NCI-H69 (cell line): ENCODE measurements around the gene EIF4H.
"Not testable (repeated sequence)": the region's sequence is repeated elsewhere in the genome, so short reads cannot be mapped to it uniquely, and the experiment has no call there.

Experiments used
- DNase-seq: peaks from one replicate; lab custom pipeline; 2025; lab: John Stamatoyannopoulos, UW

Gene EIF4H

GRCh38 chr7:74199551-74200355 lies 25.6 kb downstream of the EIF4H start:
- no peak for DNase-seq

- DNase-seq, result no peak
These were observed 28.8 kb downstream of the EIF4H start for GRCh38 chr7:74202841-74203556.

DNA sequence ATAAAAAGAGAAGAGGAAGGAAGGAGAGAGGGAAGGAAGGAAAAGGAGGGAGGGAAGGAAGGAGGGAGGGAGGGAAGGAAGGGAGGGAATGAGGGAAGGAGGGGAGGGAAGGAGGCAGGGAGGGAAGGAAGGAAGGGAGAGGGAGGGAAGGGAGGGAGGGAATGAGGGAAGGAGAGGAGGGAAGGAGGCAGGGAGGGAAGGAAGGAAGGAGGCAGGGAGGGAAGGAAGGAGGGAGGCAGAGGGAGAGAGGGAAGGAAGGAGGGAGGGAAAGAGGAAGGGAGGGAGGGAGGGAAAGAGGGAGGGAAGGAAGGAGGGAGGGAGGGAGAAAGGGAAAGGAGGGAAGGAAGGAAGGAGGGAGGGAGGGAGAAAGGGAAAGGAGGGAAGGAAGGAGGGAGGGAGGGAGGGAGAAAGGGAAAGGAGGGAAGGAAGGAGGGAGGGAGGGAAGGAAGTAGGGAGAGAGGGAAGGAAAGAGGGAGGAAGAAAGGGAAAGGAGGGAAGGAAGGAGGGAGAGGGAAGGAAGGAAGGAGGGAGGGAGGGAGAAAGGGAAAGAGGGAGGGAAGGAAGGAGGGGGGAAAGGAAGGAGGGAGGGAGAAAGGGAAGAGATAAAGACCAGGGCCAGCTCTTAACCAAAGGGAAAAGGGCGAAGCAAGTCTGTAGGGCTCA lies 29.9 kb downstream of the EIF4H start:
- peak; percentile 22 for DNase-seq

GRCh38 chr7:74206052-74206451 lies 31.9 kb downstream of the EIF4H start:
- not testable (repeated sequence) for DNase-seq

GRCh38 chr7:74206589-74207120 lies 32.5 kb downstream of the EIF4H start:
- DNase-seq, result peak; percentile 74

DNA sequence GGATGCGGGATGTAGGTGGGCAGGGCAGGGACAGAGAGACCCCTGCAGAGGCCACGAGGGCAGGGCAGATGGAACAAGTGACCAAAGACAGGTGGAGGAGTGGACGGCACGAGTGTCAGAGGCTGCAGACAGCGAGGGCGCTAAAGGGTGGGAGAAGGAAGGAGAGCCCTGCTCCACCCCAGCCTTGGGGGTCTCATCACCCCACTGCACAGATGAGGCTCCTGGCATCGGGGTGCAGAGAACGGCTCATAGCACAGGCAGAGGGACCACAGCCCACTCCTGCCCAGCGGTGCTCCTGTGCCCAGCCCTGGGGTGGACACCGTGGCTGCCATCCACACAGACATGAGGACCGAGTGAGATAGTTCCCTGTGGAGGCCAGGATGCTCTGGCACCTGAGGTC lies 33.4 kb downstream of the EIF4H start:
- DNase-seq, result no peak

GRCh38 chr7:74208241-74208640 lies 34.1 kb downstream of the EIF4H start:
- not testable (repeated sequence) for DNase-seq

GRCh38 chr7:74212661-74213060 lies 38.5 kb downstream of the EIF4H start:
- DNase-seq, result no peak

DNA sequence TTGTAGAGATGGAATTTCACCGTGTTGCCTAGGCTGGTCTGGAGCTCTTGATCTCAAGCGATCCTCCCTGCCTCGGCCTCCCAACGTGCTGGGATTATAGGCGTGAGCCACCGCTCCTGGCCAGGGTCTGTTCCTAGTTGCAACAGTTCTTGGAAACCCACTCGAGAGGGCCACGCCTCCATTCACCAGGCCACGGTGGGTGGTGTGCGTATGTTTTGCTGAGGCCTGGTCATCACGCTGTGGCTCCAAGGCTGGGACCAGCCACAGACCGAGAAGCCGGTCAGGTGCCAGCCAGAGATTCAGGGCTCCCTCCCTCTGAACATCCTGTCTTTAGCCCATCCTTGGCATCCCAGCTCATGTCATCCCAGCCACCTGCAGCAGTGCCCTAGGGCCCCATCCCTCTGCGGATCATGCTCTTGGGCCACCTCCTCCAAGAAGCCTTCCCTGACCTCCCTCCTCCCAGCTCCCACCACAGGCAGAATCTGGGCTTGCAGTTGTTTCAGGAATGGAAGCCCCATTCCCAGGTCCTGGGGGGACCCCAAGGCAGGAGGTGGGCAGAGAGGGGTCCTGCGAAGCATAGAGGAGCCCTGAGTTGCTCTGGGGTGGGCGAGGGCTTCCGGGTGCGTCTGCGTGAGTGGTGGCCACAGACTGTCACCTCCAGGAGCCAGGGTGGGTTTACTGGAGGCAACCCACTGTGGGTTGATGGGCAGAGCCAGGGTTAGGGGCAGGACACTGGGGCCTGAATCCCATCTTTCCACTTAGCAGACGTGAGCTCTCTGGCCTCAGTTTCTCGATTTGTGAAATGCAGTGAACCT lies 40.9 kb downstream of the EIF4H start:
- DNase-seq, result no peak

- no peak for DNase-seq
These were observed 41.8 kb downstream of the EIF4H start for GRCh38 chr7:74215921-74216320.

DNA sequence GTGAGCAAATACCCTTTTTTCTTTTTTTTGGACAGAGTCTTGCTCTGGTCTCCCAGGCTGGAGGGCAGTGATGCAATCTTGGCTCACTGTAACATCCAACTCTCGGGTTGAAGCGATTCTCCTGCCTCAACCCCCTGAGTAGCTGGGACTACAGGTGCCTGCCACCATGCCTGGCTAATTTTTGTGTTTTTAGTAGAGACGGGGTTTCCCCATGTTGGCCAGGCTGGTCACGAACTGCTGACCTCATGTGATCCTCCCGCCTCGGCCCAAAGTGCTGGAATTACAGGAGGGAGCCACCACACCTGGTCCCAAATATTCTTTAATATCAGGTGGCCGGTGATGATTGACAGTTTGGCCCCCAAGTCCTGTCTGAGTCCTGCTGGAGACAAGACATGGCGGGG lies 42.2 kb downstream of the EIF4H start:
- no peak for DNase-seq

GRCh38 chr7:74217455-74218342 lies 43.5 kb downstream of the EIF4H start:
- DNase-seq, result no peak

GRCh38 chr7:74218343-74218698 lies 44.2 kb downstream of the EIF4H start:
- DNase-seq, result no peak

- no peak for DNase-seq
These were observed 45.3 kb downstream of the EIF4H start for GRCh38 chr7:74219416-74219815.

DNA sequence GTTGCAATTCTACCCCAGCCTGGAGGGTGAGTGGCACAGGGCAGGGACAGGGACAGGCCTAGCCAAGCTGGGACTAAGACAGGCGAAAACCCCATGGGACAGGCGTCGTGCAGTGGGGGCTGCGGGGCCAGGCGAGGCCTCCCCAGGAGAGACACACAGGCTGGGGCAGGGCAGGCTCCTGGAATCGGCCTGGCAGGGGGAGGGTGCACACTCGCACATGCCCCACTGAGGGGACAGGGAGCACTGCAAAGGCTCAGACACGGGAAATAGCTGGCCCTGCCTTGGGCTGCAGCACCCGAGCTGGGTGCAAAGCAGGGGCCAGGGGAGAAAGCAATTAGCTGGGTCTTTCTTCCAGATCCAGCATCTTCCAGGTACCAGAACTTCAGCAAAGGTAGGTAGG lies 46.1 kb downstream of the EIF4H start:
- DNase-seq, result peak; percentile 30

- DNase-seq, result no peak
These were observed 47.6 kb downstream of the EIF4H start for GRCh38 chr7:74221713-74222112.

DNA sequence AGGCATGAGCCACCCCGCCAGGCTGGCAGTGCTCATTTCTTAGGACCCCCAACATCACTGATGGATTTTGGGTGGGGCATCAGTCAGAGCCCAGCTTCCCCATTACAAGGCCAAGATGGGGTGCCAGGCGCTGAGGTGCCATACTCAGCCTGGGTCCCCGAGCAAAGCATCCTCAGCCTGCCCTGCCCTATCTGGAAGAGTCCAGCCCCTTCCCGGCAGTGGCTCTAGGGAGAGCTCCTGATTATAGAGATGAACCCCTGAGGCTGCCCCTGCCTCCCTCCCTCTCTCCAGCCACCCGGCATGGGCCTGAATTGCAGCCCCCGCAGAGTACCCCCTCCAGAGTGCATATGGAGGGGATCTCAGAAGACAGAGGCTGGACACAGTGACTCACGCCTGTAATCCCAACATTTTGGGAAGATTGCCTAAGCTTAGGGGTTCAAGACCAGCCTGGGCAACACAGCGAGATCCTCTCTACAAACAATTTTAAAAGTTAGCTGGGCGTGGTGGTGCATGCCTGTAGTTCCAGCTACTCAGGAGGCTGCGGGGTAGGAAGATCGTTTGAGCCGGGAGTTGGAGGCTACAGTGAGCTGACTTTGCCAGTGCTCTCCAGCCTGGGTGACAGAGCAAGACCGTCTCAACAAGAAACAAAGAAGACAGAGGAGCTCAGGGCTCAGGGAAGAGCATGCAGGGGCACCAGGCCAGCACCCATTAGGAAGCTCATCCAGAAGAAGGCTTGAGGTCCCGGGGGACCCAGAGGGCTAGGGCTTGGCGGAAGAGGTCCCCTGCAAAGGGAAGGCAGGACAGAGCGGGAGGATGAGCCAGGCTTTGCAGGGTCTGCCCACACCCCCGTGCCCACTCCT lies 48.9 kb downstream of the EIF4H start:
- DNase-seq, result no peak

- DNase-seq, result no peak
These were observed 49.8 kb downstream of the EIF4H start for GRCh38 chr7:74223711-74224510.

GRCh38 chr7:74224511-74224832 lies 50.3 kb downstream of the EIF4H start:
- DNase-seq, result no peak
